ENCODE measurements around the gene GJD4.

GJD4 gene

GRCh38 chr10:35607475-35608327 lies 2.6 kb downstream of the GJD4 start:
- Histone ChIP-seq H3K4me3 (ENCODE audit: low read length) (no peak overlapping the region), H3K36me3 (ENCODE audit: control insufficient read depth, low read depth, low read length) (no peaks in the 10 kb centered on the region), H3K4me1 (ENCODE audit: control insufficient read depth, low read depth, low read length) (no peaks in the 10 kb centered on the region), H3K9me3 (ENCODE audit: control insufficient read depth, low read depth, low read length) (no peaks in the 10 kb centered on the region), H3K27ac (ENCODE audit: low read length) (no peak overlapping the region), H3K27me3 (ENCODE audit: control insufficient read depth, insufficient read depth, low read length) (no peaks in the 10 kb centered on the region), H3K9ac (ENCODE audit: low read length) (no peak overlapping the region)

- Histone ChIP-seq H3K9ac (ENCODE audit: low read length) (no peak overlapping the region), H3K4me1 (ENCODE audit: control insufficient read depth, low read depth, low read length) (no peaks in the 10 kb centered on the region), H3K4me3 (ENCODE audit: low read length) (no peak overlapping the region)
Measured at GRCh38 chr10:35608328-35608672, 3.2 kb downstream of the GJD4 start.

GRCh38 chr10:35611750-35612149 lies 6.6 kb downstream of the GJD4 start:
- no peaks in the 10 kb centered on the region for H3K4me1 ChIP-seq (ENCODE audit: control insufficient read depth, low read depth, low read length)

More at GRCh38 chr10:35608328-35608672, 3.2 kb downstream of the GJD4 start:
- H3K27me3 ChIP-seq (ENCODE audit: control insufficient read depth, insufficient read depth, low read length), result no peaks in the 10 kb centered on the region
- no peaks in the 10 kb centered on the region for H3K36me3 ChIP-seq (ENCODE audit: control insufficient read depth, low read depth, low read length)
- H3K27ac ChIP-seq (ENCODE audit: low read length), result no peak overlapping the region
- no peaks in the 10 kb centered on the region for H3K9me3 ChIP-seq (ENCODE audit: control insufficient read depth, low read depth, low read length)

GRCh38 chr10:35612385-35613106 lies 7.4 kb downstream of the GJD4 start:
- H3K4me1 ChIP-seq (ENCODE audit: control insufficient read depth, low read depth, low read length), result no peaks in the 10 kb centered on the region
- H3K36me3 ChIP-seq (ENCODE audit: control insufficient read depth, low read depth, low read length), result no peaks in the 10 kb centered on the region
- H3K9ac ChIP-seq (ENCODE audit: low read length), result no peak overlapping the region
- H3K27ac ChIP-seq (ENCODE audit: low read length), result no peak overlapping the region
- H3K4me3 ChIP-seq (ENCODE audit: low read length), result no peak overlapping the region
- no peaks in the 10 kb centered on the region for H3K27me3 ChIP-seq (ENCODE audit: control insufficient read depth, insufficient read depth, low read length)
- H3K9me3 ChIP-seq (ENCODE audit: control insufficient read depth, low read depth, low read length), result no peaks in the 10 kb centered on the region

More at GRCh38 chr10:35611750-35612149, 6.6 kb downstream of the GJD4 start:
- Histone ChIP-seq H3K27ac (ENCODE audit: low read length) (no peak overlapping the region), H3K9ac (ENCODE audit: low read length) (no peak overlapping the region), H3K36me3 (ENCODE audit: control insufficient read depth, low read depth, low read length) (no peaks in the 10 kb centered on the region), H3K9me3 (ENCODE audit: control insufficient read depth, low read depth, low read length) (no peaks in the 10 kb centered on the region), H3K27me3 (ENCODE audit: control insufficient read depth, insufficient read depth, low read length) (no peaks in the 10 kb centered on the region), H3K4me3 (ENCODE audit: low read length) (no peak overlapping the region)

- no peaks in the 10 kb centered on the region for H3K4me1 ChIP-seq (ENCODE audit: control insufficient read depth, low read depth, low read length)
- H3K9ac ChIP-seq (ENCODE audit: low read length), result no peak overlapping the region
- H3K9me3 ChIP-seq (ENCODE audit: control insufficient read depth, low read depth, low read length), result no peaks in the 10 kb centered on the region
- no peak overlapping the region for H3K27ac ChIP-seq (ENCODE audit: low read length)
- no peak overlapping the region for H3K4me3 ChIP-seq (ENCODE audit: low read length)
- no peaks in the 10 kb centered on the region for H3K36me3 ChIP-seq (ENCODE audit: control insufficient read depth, low read depth, low read length)
- H3K27me3 ChIP-seq (ENCODE audit: control insufficient read depth, insufficient read depth, low read length), result no peaks in the 10 kb centered on the region
Measured at GRCh38 chr10:35613107-35613440, 7.9 kb downstream of the GJD4 start.

GRCh38 chr10:35613597-35614226 lies 8.6 kb downstream of the GJD4 start:
- H3K9ac ChIP-seq (ENCODE audit: low read length), result no peak overlapping the region
- no peaks in the 10 kb centered on the region for H3K36me3 ChIP-seq (ENCODE audit: control insufficient read depth, low read depth, low read length)
- no peak overlapping the region for H3K27ac ChIP-seq (ENCODE audit: low read length)
- H3K27me3 ChIP-seq (ENCODE audit: control insufficient read depth, insufficient read depth, low read length), result no peaks in the 10 kb centered on the region
- H3K9me3 ChIP-seq (ENCODE audit: control insufficient read depth, low read depth, low read length), result no peaks in the 10 kb centered on the region
- H3K4me3 ChIP-seq (ENCODE audit: low read length), result no peak overlapping the region
- H3K4me1 ChIP-seq (ENCODE audit: control insufficient read depth, low read depth, low read length), result no peaks in the 10 kb centered on the region

- H3K4me3 ChIP-seq (ENCODE audit: low read length), result no peak overlapping the region
- H3K36me3 ChIP-seq (ENCODE audit: control insufficient read depth, low read depth, low read length), result no peaks in the 10 kb centered on the region
- H3K27ac ChIP-seq (ENCODE audit: low read length), result no peak overlapping the region
- no peaks in the 10 kb centered on the region for H3K4me1 ChIP-seq (ENCODE audit: control insufficient read depth, low read depth, low read length)
- no peaks in the 10 kb centered on the region for H3K27me3 ChIP-seq (ENCODE audit: control insufficient read depth, insufficient read depth, low read length)
- H3K9me3 ChIP-seq (ENCODE audit: control insufficient read depth, low read depth, low read length), result no peaks in the 10 kb centered on the region
- no peak overlapping the region for H3K9ac ChIP-seq (ENCODE audit: low read length)
Measured at GRCh38 chr10:35614312-35614711, 9.2 kb downstream of the GJD4 start.

GRCh38 chr10:35626971-35627507 lies 21.9 kb downstream of the GJD4 start:
- no peaks in the 10 kb centered on the region for H3K27me3 ChIP-seq (ENCODE audit: control insufficient read depth, insufficient read depth, low read length)
- no peak overlapping the region for H3K9ac ChIP-seq (ENCODE audit: low read length)
- H3K36me3 ChIP-seq (ENCODE audit: control insufficient read depth, low read depth, low read length), result no peaks in the 10 kb centered on the region
- no peak overlapping the region for H3K4me3 ChIP-seq (ENCODE audit: low read length)
- no peak overlapping the region for H3K27ac ChIP-seq (ENCODE audit: low read length)
- no peaks in the 10 kb centered on the region for H3K4me1 ChIP-seq (ENCODE audit: control insufficient read depth, low read depth, low read length)
- no peaks in the 10 kb centered on the region for H3K9me3 ChIP-seq (ENCODE audit: control insufficient read depth, low read depth, low read length)

GRCh38 chr10:35631404-35631803 lies 26.3 kb downstream of the GJD4 start:
- no peak overlapping the region for H3K4me3 ChIP-seq (ENCODE audit: low read length)
- no peak overlapping the region for H3K27ac ChIP-seq (ENCODE audit: low read length)
- H3K9ac ChIP-seq (ENCODE audit: low read length), result no peak overlapping the region
- no peaks in the 10 kb centered on the region for H3K36me3 ChIP-seq (ENCODE audit: control insufficient read depth, low read depth, low read length)
- no peaks in the 10 kb centered on the region for H3K27me3 ChIP-seq (ENCODE audit: control insufficient read depth, insufficient read depth, low read length)
- H3K4me1 ChIP-seq (ENCODE audit: control insufficient read depth, low read depth, low read length), result peaks cover 16% of the 10 kb centered on the region
- H3K9me3 ChIP-seq (ENCODE audit: control insufficient read depth, low read depth, low read length), result no peaks in the 10 kb centered on the region

GRCh38 chr10:35632027-35632426 lies 26.9 kb downstream of the GJD4 start:
- no peaks in the 10 kb centered on the region for H3K9me3 ChIP-seq (ENCODE audit: control insufficient read depth, low read depth, low read length)
- no peak overlapping the region for H3K27ac ChIP-seq (ENCODE audit: low read length)
- H3K9ac ChIP-seq (ENCODE audit: low read length), result no peak overlapping the region
- no peak overlapping the region for H3K4me3 ChIP-seq (ENCODE audit: low read length)
- H3K36me3 ChIP-seq (ENCODE audit: control insufficient read depth, low read depth, low read length), result no peaks in the 10 kb centered on the region
- H3K27me3 ChIP-seq (ENCODE audit: control insufficient read depth, insufficient read depth, low read length), result no peaks in the 10 kb centered on the region
- H3K4me1 ChIP-seq (ENCODE audit: control insufficient read depth, low read depth, low read length), result peaks cover 22% of the 10 kb centered on the region
